Muscle layer of colon (tissue), 2 donors: Measurements from ENCODE around the gene GPATCH3.

ENCODE experiments used
- H3K27ac ChIP-seq: one replicate; pipeline ENCODE4 v1.7.0; 2013; ENCODE audit warnings: low read depth, mild to moderate bottlenecking, low read length, moderate library complexity
- H3K27me3 ChIP-seq, 2 donors: one replicate each; pipeline ENCODE4 v1.7.0; 2013; ENCODE audit warnings: low read length in 2 of 2, mild to moderate bottlenecking in 2 of 2; ENCODE audit not compliant: insufficient read depth in 2 of 2, control insufficient read depth in 1 of 2
- H3K36me3 ChIP-seq: one replicate; pipeline ENCODE4 v1.7.0; 2013; ENCODE audit warnings: mild to moderate bottlenecking, low read length; ENCODE audit not compliant: insufficient read depth
- H3K4me1 ChIP-seq: one replicate; pipeline ENCODE4 v1.7.0; 2013; ENCODE audit warnings: mild to moderate bottlenecking, low read length; ENCODE audit not compliant: insufficient read depth
- H3K4me3 ChIP-seq, 2 donors: one replicate each; pipeline ENCODE4 v1.7.0; 2013; ENCODE audit warnings: low read length in 2 of 2, low read depth in 1 of 2, mild to moderate bottlenecking in 1 of 2, moderate library complexity in 1 of 2
- H3K9ac ChIP-seq: one replicate; pipeline ENCODE4 v1.7.0; 2013; ENCODE audit warnings: low read length
- H3K9me3 ChIP-seq: one replicate; pipeline ENCODE4 v1.7.0; 2013; ENCODE audit warnings: mild to moderate bottlenecking, low read length
- donor health status: abdominal sarcoma.
- donor health status: Adenocarcinoma of cecum.

The GPATCH3 gene

DNA sequence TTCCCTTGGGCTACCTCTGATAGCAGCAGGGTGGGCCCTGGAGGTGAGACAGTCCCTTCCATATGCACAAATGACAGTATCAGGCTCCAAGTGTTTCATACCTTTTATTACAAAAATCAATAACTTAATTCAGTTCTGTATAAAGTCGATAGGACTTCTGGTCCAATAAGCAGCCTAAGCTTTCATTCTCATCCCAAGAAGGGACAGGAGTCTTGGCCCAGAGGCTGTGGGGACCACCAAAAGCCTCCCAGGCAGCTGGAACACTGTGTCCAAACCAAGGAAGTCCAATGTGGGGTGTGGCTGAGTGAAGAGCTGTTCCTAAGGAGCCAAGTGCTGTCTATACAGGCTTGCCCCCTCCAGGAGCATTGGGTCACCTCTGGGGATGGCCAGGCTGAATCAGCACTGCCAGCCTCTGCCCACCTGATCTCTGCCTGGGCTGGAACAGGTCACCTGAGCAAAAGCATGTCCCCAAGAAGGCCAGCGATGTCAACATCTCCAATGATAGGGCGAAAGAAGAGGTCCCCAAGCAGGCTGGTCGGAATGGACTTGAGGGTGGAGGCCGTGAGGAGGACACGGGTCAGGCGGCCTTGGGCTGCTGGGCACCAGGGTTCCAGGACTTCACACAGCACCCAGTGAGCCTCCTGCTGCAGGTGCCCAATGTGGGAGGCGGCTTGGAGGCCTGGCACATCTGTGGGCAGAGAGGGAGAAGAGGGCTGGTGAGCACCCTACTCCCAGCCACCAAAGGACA is 11.3 kb upstream of the GPATCH3 start:
- no peaks in the 10 kb centered on the region for H3K4me1 ChIP-seq
- H3K27ac ChIP-seq: no peak overlapping the region
- H3K9ac ChIP-seq: no peak overlapping the region
- no peaks in the 10 kb centered on the region for H3K27me3 ChIP-seq
- H3K9me3 ChIP-seq: no peaks in the 10 kb centered on the region
- no peak overlapping the region for H3K4me3 ChIP-seq
- H3K36me3 ChIP-seq: no peaks in the 10 kb centered on the region

DNA sequence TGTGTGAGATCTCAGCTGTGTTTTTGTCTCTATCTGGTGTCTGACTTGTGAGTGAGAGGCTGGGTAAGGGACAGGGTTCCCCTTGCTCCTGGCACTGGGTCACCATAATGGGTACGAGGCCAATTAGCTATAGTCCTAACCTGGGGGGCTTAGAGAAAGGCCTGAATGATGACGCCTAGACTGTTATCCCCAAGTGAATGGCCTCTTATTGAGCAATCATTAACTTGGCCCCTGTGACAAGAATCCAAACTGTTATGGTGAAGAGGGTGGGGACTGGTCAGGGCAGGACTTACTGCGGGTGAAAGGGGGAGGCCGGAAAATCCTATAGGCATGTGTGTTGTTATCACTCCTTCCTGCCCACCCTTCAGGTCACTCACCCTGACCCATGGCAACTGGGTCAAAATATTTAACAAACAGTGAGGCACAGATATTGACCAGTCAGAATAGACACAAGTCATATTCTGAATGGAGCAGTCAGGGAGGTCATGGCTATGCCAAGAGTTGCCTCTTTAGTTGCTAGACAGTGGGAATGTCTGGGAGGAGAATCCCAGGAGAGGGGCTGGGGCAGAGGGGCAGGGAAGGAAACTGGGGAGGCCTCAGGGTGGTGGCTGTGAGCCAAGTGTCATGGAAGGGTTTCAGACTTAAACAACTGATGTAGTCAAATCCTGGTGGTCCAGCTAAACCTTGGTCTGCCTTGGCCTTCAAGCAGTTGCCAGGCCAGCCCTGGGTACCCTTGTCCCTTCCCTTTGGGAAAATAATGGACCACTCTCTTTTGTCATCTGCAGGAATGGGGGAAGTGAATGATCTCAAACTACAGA is 10.3 kb upstream of the GPATCH3 start:
- no peaks in the 10 kb centered on the region for H3K36me3 ChIP-seq
- H3K4me3 ChIP-seq: no peak overlapping the region
- no peak overlapping the region for H3K27ac ChIP-seq
- H3K4me1 ChIP-seq: no peaks in the 10 kb centered on the region
- H3K9me3 ChIP-seq: no peaks in the 10 kb centered on the region
- H3K9ac ChIP-seq: no peak overlapping the region
- H3K27me3 ChIP-seq: no peaks in the 10 kb centered on the region

DNA sequence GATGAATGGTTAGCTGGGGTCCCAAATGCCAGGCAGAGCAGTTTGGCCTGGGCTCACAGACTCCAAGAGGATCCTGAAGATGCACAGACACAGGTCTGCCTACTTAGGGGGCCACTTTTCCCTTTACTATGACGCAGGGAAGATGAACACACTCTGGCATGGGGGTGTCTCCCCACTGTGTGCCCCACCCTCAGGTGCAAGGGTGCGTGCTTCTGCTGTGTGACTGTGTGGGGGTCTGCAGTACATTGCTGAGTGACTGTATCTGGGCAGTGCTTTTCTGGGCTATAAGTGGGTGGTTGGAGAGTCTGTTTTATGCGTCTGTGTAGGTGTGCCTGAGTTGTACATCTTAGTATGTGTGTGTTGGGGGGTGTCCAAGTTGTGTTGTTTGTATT is 9.7 kb upstream of the GPATCH3 start:
- Histone ChIP-seq H3K4me1 (no peaks in the 10 kb centered on the region), H3K9me3 (no peaks in the 10 kb centered on the region), H3K9ac (no peak overlapping the region), H3K4me3 (no peak overlapping the region), H3K27me3 (no peaks in the 10 kb centered on the region), H3K27ac (no peak overlapping the region), H3K36me3 (no peaks in the 10 kb centered on the region)

DNA sequence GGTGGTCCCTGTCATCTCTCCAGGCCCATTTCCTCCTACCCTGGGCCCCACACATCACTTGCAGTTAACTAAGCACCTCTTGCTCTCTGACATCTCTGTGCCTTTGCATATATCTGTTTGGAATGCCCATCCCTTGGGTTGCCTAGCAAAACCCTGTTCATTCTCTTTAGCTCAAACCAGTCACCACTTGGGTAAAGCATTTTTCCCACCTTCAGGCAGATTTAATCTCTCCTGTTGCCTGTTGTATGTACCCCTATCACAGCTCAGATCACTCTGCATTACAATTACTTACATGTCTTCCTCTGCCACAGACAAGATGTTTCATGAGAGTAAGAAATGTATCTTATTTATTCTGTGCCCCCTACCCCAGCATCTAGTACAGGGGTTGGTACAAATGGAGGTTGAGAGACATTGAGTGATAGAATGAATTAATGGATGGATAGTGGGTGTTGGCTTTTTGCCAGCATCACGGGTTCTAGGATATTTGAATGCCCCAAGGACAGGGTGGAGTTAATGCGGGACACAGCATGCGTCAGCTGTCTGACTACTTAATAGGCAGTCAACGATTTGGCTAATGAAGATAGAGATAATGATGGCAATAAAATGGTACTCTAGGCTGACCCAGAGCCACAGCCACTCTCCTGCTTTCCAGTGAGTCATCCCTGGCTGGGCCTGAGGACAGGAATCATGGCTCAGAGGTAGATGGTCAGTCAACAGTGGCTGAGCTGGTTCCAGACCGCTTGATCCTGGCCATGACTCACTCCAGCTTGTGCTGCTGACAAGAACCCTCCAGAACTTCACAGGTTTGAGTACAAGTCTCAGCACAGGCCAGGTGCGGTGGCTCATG is 7.0 kb upstream of the GPATCH3 start:
- no peak overlapping the region for H3K27ac ChIP-seq
- no peaks in the 10 kb centered on the region for H3K4me1 ChIP-seq
- no peaks in the 10 kb centered on the region for H3K9me3 ChIP-seq
- no peaks in the 10 kb centered on the region for H3K27me3 ChIP-seq
- H3K9ac ChIP-seq: no peak overlapping the region
- no peak overlapping the region for H3K4me3 ChIP-seq
- H3K36me3 ChIP-seq: no peaks in the 10 kb centered on the region

DNA sequence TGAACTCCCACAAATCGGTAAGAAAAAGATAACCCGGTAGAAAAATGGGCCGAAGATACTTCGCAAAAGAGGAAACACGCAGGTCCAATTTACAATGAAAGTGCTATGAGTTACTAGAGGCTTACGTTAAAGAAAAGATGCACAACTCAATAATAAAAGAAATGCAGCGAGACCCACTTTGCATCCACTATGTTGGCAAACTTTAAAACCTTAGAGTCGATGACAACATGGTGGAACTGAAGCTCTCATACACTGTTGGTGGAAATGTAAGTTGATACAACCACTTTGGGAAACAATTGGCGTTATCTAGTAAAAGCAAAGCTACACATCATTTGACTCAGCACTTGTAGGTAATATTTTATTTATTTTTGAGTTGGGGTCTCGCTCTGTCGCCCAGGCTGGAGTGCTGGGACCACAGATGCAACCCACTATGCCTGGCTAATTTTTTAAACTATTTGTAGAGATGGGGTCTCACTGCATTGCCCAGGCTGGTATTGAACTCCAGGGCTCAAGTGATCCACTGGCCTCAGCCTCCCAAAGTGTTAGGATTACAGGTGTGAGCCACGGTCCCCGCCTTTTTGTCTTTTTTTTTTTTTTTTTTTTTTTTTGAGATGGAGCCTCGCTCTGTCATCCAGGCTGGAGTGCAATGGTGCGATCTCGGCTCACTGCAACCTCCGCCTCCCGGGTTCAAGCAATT is 696 bp upstream of the GPATCH3 start:
- peaks cover 12% of the 10 kb centered on the region for H3K36me3 ChIP-seq
- H3K27ac ChIP-seq: peak overlapping the region; percentile 89
- peak overlapping the region; percentile 87 for H3K9ac ChIP-seq
- H3K9me3 ChIP-seq: no peaks in the 10 kb centered on the region
- H3K4me3 ChIP-seq: peak overlapping the region; percentile 98 to 99
- peaks cover 19% of the 10 kb centered on the region for H3K4me1 ChIP-seq
- no peaks in the 10 kb centered on the region for H3K27me3 ChIP-seq

DNA sequence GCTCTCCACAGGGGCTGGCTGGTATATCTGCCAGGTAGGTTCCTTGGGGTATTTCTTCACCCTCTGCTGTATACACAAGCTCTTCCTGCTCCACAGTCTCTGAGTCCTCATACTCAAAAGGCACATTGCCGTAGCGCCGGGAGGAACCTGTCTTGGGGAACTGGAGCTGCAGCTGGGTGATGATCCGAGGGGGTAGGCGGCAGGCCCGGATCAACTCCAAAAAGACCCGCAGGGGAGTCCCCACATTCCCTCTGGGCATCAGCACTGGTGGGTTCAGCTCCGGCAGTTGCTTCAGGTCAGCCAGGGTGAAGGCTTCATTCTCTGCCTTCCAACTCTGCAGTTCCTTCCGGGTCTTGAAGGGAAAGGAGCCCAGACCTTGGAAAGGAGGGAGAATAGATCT is 2.9 kb downstream of the GPATCH3 start:
- H3K36me3 ChIP-seq: peaks cover 42% of the 10 kb centered on the region

DNA sequence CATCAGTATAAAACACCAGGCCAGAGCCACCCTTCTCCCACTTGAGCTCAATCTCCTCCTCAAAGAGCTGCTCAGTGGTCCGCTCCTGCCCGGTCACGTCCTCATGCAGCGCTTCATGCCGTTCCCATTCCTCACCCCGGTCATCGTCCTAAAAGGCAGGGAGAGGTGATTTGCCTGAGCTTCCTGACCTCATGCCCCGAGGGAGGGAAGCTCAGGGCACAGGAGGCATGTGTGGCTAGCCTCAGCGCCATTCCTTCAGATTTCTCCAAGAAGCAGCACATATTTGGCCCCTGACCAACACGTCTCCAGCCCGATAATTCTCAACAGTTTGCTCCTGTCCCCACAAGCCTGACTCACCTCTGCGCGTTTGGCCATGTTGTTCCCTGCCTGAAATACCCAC is 6.0 kb downstream of the GPATCH3 start:
- no peak overlapping the region for H3K27ac ChIP-seq
- H3K4me3 ChIP-seq: no peak overlapping the region
- H3K36me3 ChIP-seq: peaks cover 44% of the 10 kb centered on the region
- no peaks in the 10 kb centered on the region for H3K27me3 ChIP-seq
- H3K9ac ChIP-seq: no peak overlapping the region
- no peaks in the 10 kb centered on the region for H3K9me3 ChIP-seq
- peaks cover 17% of the 10 kb centered on the region for H3K4me1 ChIP-seq

More for the DNA sequence above, 2.9 kb downstream of the GPATCH3 start:
- H3K4me3 ChIP-seq: no peak overlapping the region
- H3K9ac ChIP-seq: no peak overlapping the region
- peaks cover 19% of the 10 kb centered on the region for H3K4me1 ChIP-seq
- no peak overlapping the region for H3K27ac ChIP-seq
- no peaks in the 10 kb centered on the region for H3K27me3 ChIP-seq
- no peaks in the 10 kb centered on the region for H3K9me3 ChIP-seq

DNA sequence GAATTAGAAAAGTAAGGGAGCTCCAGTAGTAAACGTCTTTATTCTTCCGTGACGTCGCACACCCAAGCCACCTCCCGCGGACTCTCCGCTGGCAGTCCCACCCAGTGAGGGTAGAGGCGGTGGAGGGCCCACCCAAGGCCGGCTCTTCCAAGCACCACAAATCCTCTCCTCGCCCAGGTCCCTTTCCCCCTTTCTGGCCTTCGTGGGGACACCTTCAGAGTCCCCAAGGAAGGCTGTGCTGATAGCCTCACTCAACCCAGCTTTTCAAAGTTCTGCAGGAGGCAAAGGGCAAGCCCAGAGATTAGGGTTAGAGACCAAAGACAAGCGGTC is 9.8 kb downstream of the GPATCH3 start:
- Histone ChIP-seq H3K27me3 (no peaks in the 10 kb centered on the region), H3K4me1 (peaks cover 22% of the 10 kb centered on the region), H3K36me3 (peaks cover 59% of the 10 kb centered on the region), H3K27ac (peak overlapping the region; percentile 97), H3K9ac (peak overlapping the region; percentile 83), H3K4me3 (peak overlapping the region; percentile 95 to 96), H3K9me3 (no peaks in the 10 kb centered on the region)

DNA sequence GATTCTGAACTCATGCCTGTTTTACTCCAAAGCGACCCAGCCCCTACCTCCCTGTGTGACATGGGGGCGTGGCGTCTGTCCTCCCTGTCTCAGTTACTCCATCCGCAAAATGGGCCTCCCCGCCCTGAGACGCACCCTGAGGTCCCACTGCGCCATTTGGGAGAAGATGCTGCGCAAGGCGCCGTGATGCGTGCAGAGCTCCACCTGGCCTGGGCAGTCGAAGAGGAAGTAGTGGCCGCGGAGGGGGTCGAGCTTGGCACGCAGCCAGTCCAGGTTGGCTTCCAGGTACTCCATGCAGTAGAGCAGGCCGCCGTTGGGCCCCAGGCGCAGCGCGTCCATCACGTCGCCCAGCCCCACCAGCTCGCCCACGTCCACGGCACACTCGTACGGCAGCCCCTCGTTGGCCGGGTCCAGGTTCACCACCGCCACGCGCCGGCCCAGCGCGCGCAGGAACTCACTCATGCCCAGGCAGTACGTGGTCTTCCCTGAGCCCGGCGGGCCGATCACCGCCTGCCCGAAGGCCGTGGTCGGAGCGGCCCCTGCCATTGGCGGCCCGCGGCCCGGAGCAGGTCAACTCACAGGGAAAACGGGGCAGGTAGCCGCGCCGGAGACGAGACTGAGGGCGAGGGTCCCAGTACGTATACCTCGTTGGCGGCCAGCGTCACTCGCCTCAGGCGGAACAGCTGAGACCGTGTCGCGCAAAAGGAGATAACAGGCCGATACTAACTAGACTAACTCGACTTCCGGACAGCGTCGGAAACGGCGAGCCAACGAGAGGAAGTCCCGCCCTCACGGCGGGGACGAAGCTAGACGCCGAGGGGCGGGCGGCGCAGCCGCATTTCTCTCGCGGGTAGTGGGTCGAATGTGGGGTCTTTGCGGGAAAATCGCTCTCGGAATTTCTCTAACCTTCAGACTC is 10.5 kb downstream of the GPATCH3 start, which contains the start of gene GPN2:
Gene GPN2, minus strand, starts transcription at position 733 of the 916 bp plus-strand sequence. Its CDS starts 187 bp downstream, at position 546.
- Histone ChIP-seq H3K9ac (peak within 1 kb of the TSS; percentile 83), H3K36me3 (peaks cover 59% of the 10 kb centered on the region), H3K27ac (peak within 1 kb of the TSS; percentile 97), H3K27me3 (no peaks in the 10 kb centered on the region), H3K9me3 (no peaks in the 10 kb centered on the region), H3K4me1 (peaks cover 22% of the 10 kb centered on the region), H3K4me3 (peak within 1 kb of the TSS; percentile 95 to 96)

DNA sequence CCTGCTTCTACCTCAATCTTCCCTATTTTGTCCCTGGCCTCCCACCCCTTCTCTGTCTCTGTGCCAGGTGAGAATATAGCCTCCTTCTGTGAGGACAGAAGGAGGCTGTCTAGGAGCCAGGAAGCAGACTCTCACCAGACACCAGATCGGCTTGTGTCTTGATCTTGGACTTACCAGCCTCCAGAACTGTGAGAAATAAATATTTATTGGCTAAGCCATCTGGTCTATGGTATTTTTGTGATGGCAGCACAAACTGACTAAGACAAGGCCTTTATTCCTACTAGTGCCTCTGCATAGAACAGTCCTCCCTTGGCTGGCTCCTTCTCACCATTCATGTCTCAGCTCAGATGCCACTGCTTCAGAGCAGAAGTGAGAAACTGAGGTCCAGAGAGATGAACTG is 12.0 kb downstream of the GPATCH3 start:
- H3K27me3 ChIP-seq: no peaks in the 10 kb centered on the region
- no peak overlapping the region for H3K4me3 ChIP-seq
- no peak overlapping the region for H3K9ac ChIP-seq
- peaks cover 57% of the 10 kb centered on the region for H3K36me3 ChIP-seq
- H3K4me1 ChIP-seq: peaks cover 22% of the 10 kb centered on the region
- H3K9me3 ChIP-seq: no peaks in the 10 kb centered on the region
- no peak overlapping the region for H3K27ac ChIP-seq
